CD4-positive, alpha-beta T cell (primary cell): ENCODE results near the gene MIS18A. TPM values are rescaled to one million over a fixed set of nuclear protein-coding genes. Genes with fewer than 3 reads are reported as not detected.

Source experiments
- ATAC-seq: fragments of 200-7000 bp; cut with Tn5 transposase; one replicate; pipeline ENCODE4 v1.10.0; 2022; ENCODE audit warnings: mild to moderate bottlenecking; ENCODE audit not compliant: poor library complexity
- CTCF ChIA-PET: fragments of 350-600 bp; sonication (Branson Sonifier 250); formaldehyde crosslinking; loops from one replicate; lab custom pipeline; 2021; ENCODE audit warnings: antibody characterized with exemption, inconsistent platforms; lab: Charles Lee
- POLR2A ChIA-PET: fragments of 350-600 bp; sonication (Branson Sonifier 250); formaldehyde crosslinking; loops from one replicate; lab custom pipeline; 2021; ENCODE audit warnings: antibody characterized with exemption, inconsistent platforms; lab: Charles Lee
- DNase-seq, 14 experiments: peaks; one replicate each; pipeline ENCODE4 v3.0.0-alpha.2; 2013 to 2020; ENCODE audit warnings: mixed read lengths in 2 of 14
- H3K27ac ChIP-seq, 2 donors: one replicate each; pipeline versions ENCODE4 v1.5.1 to v1.7.0; 2013; ENCODE audit warnings: low read length in 2 of 2, low read depth in 1 of 2, mild to moderate bottlenecking in 1 of 2
- H3K27me3 ChIP-seq, 2 experiments: 1 replicate in 1 of 2; 2 replicates in 1 of 2; pipeline versions ENCODE4 v1.6.1 to v1.7.0; 2013; ENCODE audit warnings: low read length in 2 of 2, control low read depth in 1 of 2, mild to moderate bottlenecking in 1 of 2, moderate library complexity in 1 of 2; ENCODE audit not compliant: insufficient read depth in 2 of 2, control insufficient read depth in 1 of 2
- H3K36me3 ChIP-seq: one replicate; pipeline ENCODE4 v1.6.1; 2013; ENCODE audit warnings: low read length, control low read depth; ENCODE audit not compliant: insufficient read depth
- H3K4me1 ChIP-seq: one replicate; pipeline ENCODE4 v1.6.1; 2013; ENCODE audit warnings: low read length, control low read depth; ENCODE audit not compliant: insufficient read depth
- H3K4me3 ChIP-seq: one replicate; pipeline ENCODE4 v1.5.1; 2013; ENCODE audit warnings: mild to moderate bottlenecking, low read length, moderate library complexity
- H3K9me3 ChIP-seq, 2 experiments: 1 replicate in 1 of 2; 2 replicates in 1 of 2; pipeline versions ENCODE4 v1.6.1 to v1.7.0; 2013; ENCODE audit warnings: low read length in 2 of 2, mild to moderate bottlenecking in 2 of 2, control low read depth in 1 of 2, moderate library complexity in 1 of 2; ENCODE audit not compliant: control insufficient read depth in 1 of 2, insufficient read depth in 1 of 2
- H3K27ac Mint-ChIP-seq: one replicate; pipeline ENCODE4 v1.8.0; 2020; ENCODE audit warnings: mixed read lengths
- H3K27me3 Mint-ChIP-seq: one replicate; pipeline ENCODE4 v1.8.0; 2021; ENCODE audit warnings: mixed read lengths
- H3K36me3 Mint-ChIP-seq: one replicate; pipeline ENCODE4 v1.8.0; 2021; ENCODE audit warnings: low read depth, mixed read lengths
- H3K4me1 Mint-ChIP-seq: one replicate; pipeline ENCODE4 v1.8.0; 2021; ENCODE audit warnings: low read depth, mixed read lengths
- H3K4me3 Mint-ChIP-seq: one replicate; pipeline ENCODE4 v1.8.0; 2020; ENCODE audit warnings: mild to moderate bottlenecking, mixed read lengths
- H3K9me3 Mint-ChIP-seq: one replicate; pipeline ENCODE4 v1.8.0; 2020; ENCODE audit warnings: mixed read lengths
- CTCF ChIP-seq: fragments of 200-600 bp; IDR thresholded peaks from one replicate; pipeline ENCODE4 v1.8.0; 2022; ENCODE audit warnings: antibody characterized with exemption, mild to moderate bottlenecking
- intact Hi-C, 2 experiments: fragments of 100-400 bp; cut with DNase I in 1 of 2; cut with micrococcal nuclease in 1 of 2; formaldehyde crosslinking; loops; one replicate each; pipeline versions ENCODE4 v1.15.1 to v1.9.0; 2023 to 2025; cut with DNase I, micrococcal nuclease
- total RNA-seq, 174 experiments: library from RNA in 2 of 174; stranded (reverse) in 2 of 174; gene quantifications; one replicate each; pipeline ENCODE4 v1.2.3 and lab custom pipeline; 2021 to 2026

Gene MIS18A
- total RNA-seq, 2 experiments from 2014 or later, result 2.7 to 3.0 TPM

- no peaks in the 10 kb centered on the region for H3K4me1 ChIP-seq
- no peak overlapping the region for H3K27ac ChIP-seq
Measured at GRCh38 chr21:32300117-32300681, 21.4 kb upstream of the MIS18A start.

GRCh38 chr21:32299695-32300094 is 20.8 kb upstream of the MIS18A start:
- Mint-ChIP-seq H3K27ac (no peak overlapping the region), H3K9me3 (no peaks in the 10 kb centered on the region), H3K4me3 (no peak overlapping the region), H3K27me3 (no peaks in the 10 kb centered on the region), H3K36me3 (peaks cover 5% of the 10 kb centered on the region), H3K4me1 (no peaks in the 10 kb centered on the region)
- Histone ChIP-seq H3K36me3 (no peaks in the 10 kb centered on the region), H3K4me3 (no peak overlapping the region), H3K27me3 (no peaks in the 10 kb centered on the region), H3K9me3 (no peaks in the 10 kb centered on the region), H3K4me1 (no peaks in the 10 kb centered on the region), H3K27ac (no peak overlapping the region)
- ChIA-PET CTCF (no interaction called here), POLR2A (no interaction called here)
- intact Hi-C loops, result no loop called here
- DNase-seq, result no peak
- ATAC-seq, result no peak
- no peak for TF ChIP-seq CTCF

More at GRCh38 chr21:32300117-32300681, 21.4 kb upstream of the MIS18A start:
- peaks cover 5% of the 10 kb centered on the region for H3K36me3 Mint-ChIP-seq
- no peak for TF ChIP-seq CTCF
- ChIA-PET CTCF (no interaction called here), POLR2A (no interaction called here)
- H3K4me3 Mint-ChIP-seq, result no peak overlapping the region
- H3K4me1 Mint-ChIP-seq, result no peaks in the 10 kb centered on the region
- Histone ChIP-seq H3K9me3 (no peaks in the 10 kb centered on the region), H3K36me3 (no peaks in the 10 kb centered on the region), H3K4me3 (no peak overlapping the region), H3K27me3 (no peaks in the 10 kb centered on the region)
- H3K27ac Mint-ChIP-seq, result no peak overlapping the region
- H3K27me3 Mint-ChIP-seq, result no peaks in the 10 kb centered on the region
- ATAC-seq, result no peak
- intact Hi-C loops, result no loop called here
- no peaks in the 10 kb centered on the region for H3K9me3 Mint-ChIP-seq
- no peak for DNase-seq

- no peaks in the 10 kb centered on the region for H3K36me3 ChIP-seq
- Mint-ChIP-seq H3K4me3 (no peak within 1 kb of the TSS), H3K9me3 (no peaks in the 10 kb centered on the region), H3K27ac (no peak within 1 kb of the TSS), H3K4me1 (no peaks in the 10 kb centered on the region), H3K27me3 (no peaks in the 10 kb centered on the region), H3K36me3 (peaks cover 5% of the 10 kb centered on the region)
- no peaks in the 10 kb centered on the region for H3K4me1 ChIP-seq
- ATAC-seq, result no peak
- no peak within 1 kb of the TSS for H3K4me3 ChIP-seq
- ChIA-PET CTCF (no interaction called here), POLR2A (no interaction called here)
- no peaks in the 10 kb centered on the region for H3K27me3 ChIP-seq
- H3K27ac ChIP-seq, result no peak within 1 kb of the TSS
- intact Hi-C loops, result no loop called here
- H3K9me3 ChIP-seq, result no peaks in the 10 kb centered on the region
- no peak for DNase-seq
- TF ChIP-seq CTCF, result no peak
Measured at GRCh38 chr21:32298658-32299081, 19.8 kb upstream of the MIS18A start, which contains the start of gene MRAP. TSS of gene MRAP (plus strand) at chr21:32298855. CDS start at chr21:32298972, 117 bp downstream.
